H1 (cell line): ENCODE measurements around the gene TCIRG1. TPM values are rescaled to one million over a fixed set of nuclear protein-coding genes. Genes with fewer than 3 reads are reported as not detected.
A peak's percentile ranks its signal among the peaks of the same experiment; 100 is the strongest.

Experiments used
- CTCF ChIA-PET: fragments of 300-600 bp; sonication (Branson Sonifier 250); formaldehyde crosslinking; loops from one replicate; lab custom pipeline; 2021; ENCODE audit not compliant: partially characterized antibody; lab: Charles Lee
- POLR2A ChIA-PET: fragments of 300-600 bp; sonication (Branson Sonifier 250); formaldehyde crosslinking; loops from one replicate; lab custom pipeline; 2021; ENCODE audit warnings: inconsistent platforms; ENCODE audit not compliant: partially characterized antibody; lab: Charles Lee
- DNase-seq, 2 experiments: peaks; one replicate each; pipeline versions ENCODE4 v3.0.0 to v3.0.0-alpha.2; 2010 to 2022; ENCODE audit warnings: low spot score in 2 of 2, low read depth in 1 of 2, mixed read lengths in 1 of 2
- FAIRE-seq: peaks from 2 replicates; lab custom pipeline; 2011; peaks lifted over from hg19 to GRCh38; lab: Jason Lieb, UNC
- H2AFZ ChIP-seq: 2 replicates; pipeline ENCODE4 v1.8.1; 2012; ENCODE audit warnings: low read length, inconsistent platforms
- H2AK5ac ChIP-seq: 2 replicates; pipeline ENCODE4 v1.6.1; 2013; ENCODE audit warnings: low read depth, low read length
- H2BK120ac ChIP-seq: replicated peaks from 2 replicates; pipeline ENCODE3; 2013; ENCODE audit warnings: low read depth, low read length, inconsistent platforms
- H2BK12ac ChIP-seq: 2 replicates; pipeline ENCODE4 v1.6.1; 2013; ENCODE audit warnings: low read depth, low read length
- H2BK15ac ChIP-seq: 2 replicates; pipeline ENCODE4 v1.6.1; 2013; ENCODE audit warnings: low read length
- H2BK20ac ChIP-seq: 2 replicates; pipeline ENCODE4 v1.6.1; 2013; ENCODE audit warnings: low read length
- H2BK5ac ChIP-seq: 2 replicates; pipeline ENCODE4 v1.6.1; 2013; ENCODE audit warnings: low read depth, low read length
- H3K14ac ChIP-seq: 2 replicates; pipeline ENCODE4 v1.6.1; 2013; ENCODE audit warnings: inconsistent platforms; ENCODE audit not compliant: insufficient read length
- H3K18ac ChIP-seq: 2 replicates; pipeline ENCODE4 v1.6.1; 2013; ENCODE audit warnings: low read length; ENCODE audit errors: extremely low read depth
- H3K23ac ChIP-seq: 2 replicates; pipeline ENCODE4 v1.6.1; 2013; ENCODE audit warnings: inconsistent platforms; ENCODE audit not compliant: insufficient read length
- H3K23me2 ChIP-seq: 2 replicates; pipeline ENCODE4 v1.6.1; 2013; ENCODE audit warnings: low read depth, low read length
- H3K27ac ChIP-seq: 2 replicates; pipeline ENCODE4 v1.6.1; 2011; ENCODE audit warnings: low read depth, low read length, inconsistent platforms
- H3K27me3 ChIP-seq, 4 experiments: replicated peaks in 1 of 4; 1 replicate in 1 of 4; 2 replicates in 3 of 4; pipeline versions ENCODE4 v1.6.1 to v1.8.1; 2011 to 2013; ENCODE audit warnings: low read length in 3 of 4, mild to moderate bottlenecking in 3 of 4, inconsistent platforms in 2 of 4, mixed read lengths in 2 of 4, moderate library complexity in 1 of 4; ENCODE audit not compliant: control insufficient read depth in 3 of 4, insufficient read depth in 3 of 4; ENCODE audit errors: extremely low read depth in 1 of 4
- H3K36me3 ChIP-seq, 4 experiments: 2 replicates each; pipeline versions ENCODE4 v1.6.1 to v1.8.1; 2011 to 2013; ENCODE audit warnings: mild to moderate bottlenecking in 4 of 4, low read length in 3 of 4, moderate library complexity in 2 of 4, control low read depth in 1 of 4, inconsistent platforms in 1 of 4; ENCODE audit not compliant: insufficient read depth in 4 of 4, control insufficient read depth in 2 of 4
- H3K4ac ChIP-seq: replicated peaks from 2 replicates; pipeline ENCODE3; 2013; ENCODE audit warnings: low read length, low read depth, mixed read lengths, inconsistent platforms; ENCODE audit not compliant: insufficient read length
- H3K4me1 ChIP-seq, 4 experiments: replicated peaks in 1 of 4; 1 replicate in 1 of 4; 2 replicates in 3 of 4; pipeline versions ENCODE4 v1.6.1 to v1.8.1; 2011 to 2013; ENCODE audit warnings: low read length in 3 of 4, inconsistent platforms in 2 of 4, mixed read lengths in 1 of 4; ENCODE audit not compliant: insufficient read depth in 4 of 4, control insufficient read depth in 3 of 4
- H3K4me2 ChIP-seq, 2 experiments: 2 replicates each; pipeline versions ENCODE4 v1.6.1 to v1.8.1; 2011 to 2013; ENCODE audit warnings: low read depth in 2 of 2, low read length in 2 of 2, control low read depth in 1 of 2, inconsistent platforms in 1 of 2, mild to moderate bottlenecking in 1 of 2; ENCODE audit not compliant: insufficient read depth in 1 of 2
- H3K4me3 ChIP-seq, 4 experiments: fragments of 200-600, 300-600 bp in 1 of 4; sonication (generic), shearing (Covaris generic), sonication (Bioruptor Twin) in 1 of 4; 2 replicates each; pipeline versions ENCODE4 v1.5.1 to v1.8.1; 2011 to 2016; ENCODE audit warnings: low read length in 4 of 4, low read depth in 3 of 4, control low read depth in 2 of 4, inconsistent platforms in 2 of 4, mild to moderate bottlenecking in 2 of 4, mixed read lengths in 1 of 4, moderate library complexity in 1 of 4; ENCODE audit not compliant: insufficient read depth in 2 of 4; ENCODE audit errors: extremely low read depth in 1 of 4
- H3K56ac ChIP-seq: replicated peaks from 2 replicates; pipeline ENCODE3; 2013; ENCODE audit warnings: low read depth, mild to moderate bottlenecking, mixed read lengths, low read length, inconsistent platforms; ENCODE audit not compliant: insufficient read length
- H3K79me1 ChIP-seq: 2 replicates; pipeline ENCODE4 v1.6.1; 2013; ENCODE audit warnings: low read depth, low read length, control low read depth
- H3K79me2 ChIP-seq, 2 experiments: 2 replicates each; pipeline versions ENCODE4 v1.6.1 to v1.8.1; 2012 to 2013; ENCODE audit warnings: low read length in 2 of 2, mild to moderate bottlenecking in 2 of 2, inconsistent platforms in 1 of 2; ENCODE audit not compliant: insufficient read depth in 2 of 2, control insufficient read depth in 1 of 2
- H3K9ac ChIP-seq, 4 experiments: replicated peaks in 1 of 4; 1 replicate in 1 of 4; 2 replicates in 3 of 4; pipeline versions ENCODE4 v1.6.1 to v1.8.1; 2011 to 2013; ENCODE audit warnings: low read depth in 3 of 4, low read length in 3 of 4, control low read depth in 2 of 4, mild to moderate bottlenecking in 2 of 4, moderate library complexity in 2 of 4, inconsistent platforms in 1 of 4; ENCODE audit errors: extremely low read depth in 1 of 4
- H3K9me3 ChIP-seq, 2 experiments: 2 replicates each; pipeline versions ENCODE4 v1.6.1 to v1.8.1; 2012 to 2013; ENCODE audit warnings: mild to moderate bottlenecking in 2 of 2, moderate library complexity in 2 of 2, control low read depth in 1 of 2, inconsistent platforms in 1 of 2, low read depth in 1 of 2, low read length in 1 of 2, mixed read lengths in 1 of 2; ENCODE audit not compliant: insufficient read depth in 2 of 2
- H4K20me1 ChIP-seq, 2 experiments: replicated peaks in 1 of 2; 2 replicates each; pipeline versions ENCODE3 to v1.8.1; 2011 to 2013; ENCODE audit warnings: inconsistent platforms in 2 of 2, low read length in 2 of 2, mild to moderate bottlenecking in 1 of 2; ENCODE audit not compliant: insufficient read depth in 2 of 2, control insufficient read depth in 1 of 2
- H4K5ac ChIP-seq: 2 replicates; pipeline ENCODE4 v1.6.1; 2013; ENCODE audit warnings: low read length, low read depth, mixed read lengths, inconsistent platforms; ENCODE audit not compliant: insufficient read length
- H4K8ac ChIP-seq: 2 replicates; pipeline ENCODE4 v1.8.0; 2013; ENCODE audit warnings: mild to moderate bottlenecking, moderate library complexity, low read length, inconsistent platforms; ENCODE audit not compliant: insufficient read depth; ENCODE audit errors: extremely low read depth
- H4K91ac ChIP-seq: replicated peaks from 2 replicates; pipeline ENCODE3; 2013; ENCODE audit warnings: low read length, mixed read lengths, inconsistent platforms; ENCODE audit not compliant: insufficient read length
- EZH2 ChIP-seq: fragments of 200-600 bp; sonication (generic); IDR thresholded peaks from 2 replicates; pipeline ENCODE4 v1.7.1; 2012; ENCODE audit warnings: low read depth, mild to moderate bottlenecking, moderate library complexity, low read length, inconsistent platforms; ENCODE audit not compliant: severe bottlenecking
- FOSL1 ChIP-seq: IDR thresholded peaks from 2 replicates; pipeline ENCODE4 v1.6.1; 2011; ENCODE audit warnings: mild to moderate bottlenecking, low read depth, low read length, moderate library complexity; ENCODE audit not compliant: insufficient read depth
- KDM1A ChIP-seq: fragments of 200-600, 300-600 bp; sonication (generic); IDR thresholded peaks from 2 replicates; pipeline ENCODE4 v1.7.1; 2016; ENCODE audit warnings: mild to moderate bottlenecking, low read length, borderline replicate concordance
- SUZ12 ChIP-seq: fragments of 200-600 bp; sonication (generic); IDR thresholded peaks from 2 replicates; pipeline ENCODE4 v1.6.1; 2012; ENCODE audit warnings: mild to moderate bottlenecking, inconsistent platforms, low read length, moderate library complexity, mixed read lengths
- WGBS, 2 experiments: shearing (Covaris generic) in 1 of 2; methylation state at CpG; one replicate each; pipeline versions ENCODE4 v1.1.6 to v1.1.7; 2013 to 2015; ENCODE audit warnings: low lambda C conversion rate in 2 of 2, mixed read lengths in 2 of 2, inconsistent platforms in 1 of 2, low coverage in 1 of 2, missing lambda C conversion rate in 1 of 2; ENCODE audit not compliant: insufficient replicate concordance in 2 of 2, insufficient coverage in 1 of 2, insufficient read length in 1 of 2; ENCODE audit errors: extremely low coverage in 1 of 2, missing lambda C conversion rate in 1 of 2; 5-methylcytosine and 5-hydroxymethylcytosine counted together
- polyA plus RNA-seq, 7 experiments: library from polyadenylated mRNA; depleted of rRNA in 3 of 7; stranded (reverse) in 5 of 7; unstranded in 2 of 7; fragments of >200 nt in 5 of 7; fragments of 200-250 nt in 2 of 7; gene quantifications; 1 replicate in 5 of 7; 2 replicates in 1 of 7; 4 replicates in 1 of 7; pipeline versions ENCODE4 v1.2.1 to v1.2.3, GENCODE V29; 2011 to 2013; ENCODE audit warnings: missing spikeins in 2 of 7, mixed read lengths in 2 of 7
- total RNA-seq: library from RNA; stranded (reverse); fragmentation: NEBNext Ultra II Directional; extraction: Animal tissue kit (Norgen Biotek cat#: 25700); gene quantifications from 2 replicates; pipeline ENCODE4 v1.2.1, GENCODE V29; 2021

Gene TCIRG1
- total and polyA plus RNA-seq, 2 of the 8 experiments (the other 6 are each of a cell fraction or from before 2014, with no cell fraction given) = 25.3 to 39.6 TPM

- Histone ChIP-seq H4K91ac (no peak overlapping the region), H3K27ac (no peak overlapping the region)
- 91% methylated on average over 7 of the region's 7 CpGs; no CpG with 5 or more reads in 1 of the 2 experiments for WGBS, 2 experiments
These were observed 32.1 kb upstream of the TCIRG1 start for GRCh38 chr11:68006606-68007166.

More at GRCh38 chr11:68006606-68007166, 32.1 kb upstream of the TCIRG1 start:
- no peak overlapping the region for H3K18ac ChIP-seq
- CTCF ChIA-PET = interaction anchor here (0.8 kb wide), 1 partner anchor 9 kb away, joined by 3 read pairs; no protein-coding TSS in a partner anchor
- no peaks in the 10 kb centered on the region for H3K9me3 ChIP-seq
- no peak overlapping the region for H3K56ac ChIP-seq
- H3K4me1 ChIP-seq = peaks cover 0 to 26% (median 16%) of the 10 kb centered on the region in 4 experiments; a peak in 6 of 7 replicates
- H3K4ac ChIP-seq = no peak overlapping the region
- no peak overlapping the region for H2AK5ac ChIP-seq
- H3K79me2 ChIP-seq = no peaks in the 10 kb centered on the region
- peaks cover 12% of the 10 kb centered on the region for H3K23me2 ChIP-seq
- DNase-seq (no peak), FAIRE-seq (no peak)
- H3K4me2 ChIP-seq = no peak overlapping the region
- H2BK20ac ChIP-seq = no peak overlapping the region
- H3K4me3 ChIP-seq = no peak overlapping the region
- TF ChIP-seq EZH2 (no peak), KDM1A (no peak), SUZ12 (no peak), FOSL1 (no peak)
- H3K27me3 ChIP-seq = peaks cover 0 to 5% (median under 1%) of the 10 kb centered on the region in 4 experiments; a peak in 2 of 7 replicates
- H3K14ac ChIP-seq = no peak overlapping the region
- H2AFZ ChIP-seq = no peak overlapping the region
- peaks cover 0 to 2% of the 10 kb centered on the region in 2 experiments for H4K20me1 ChIP-seq
- H3K79me1 ChIP-seq = no peaks in the 10 kb centered on the region
- no peak overlapping the region for H2BK15ac ChIP-seq
- H2BK120ac ChIP-seq = no peak overlapping the region
- POLR2A ChIA-PET = no interaction called here
- H2BK5ac ChIP-seq = no peak overlapping the region
- H4K5ac ChIP-seq = no peak overlapping the region
- no peak overlapping the region; the same call in 1 of the 2 replicates for H4K8ac ChIP-seq
- H2BK12ac ChIP-seq = 0 out of 2 replicates have a peak overlapping the region, but pooled peaks have one; percentile 39
- H3K9ac ChIP-seq = no peak overlapping the region
- H3K23ac ChIP-seq = no peak overlapping the region
- H3K36me3 ChIP-seq = no peaks in the 10 kb centered on the region
